NAMALWA (cell line): ENCODE measurements around the gene LMCD1.
"Not testable (repeated sequence)": the region's sequence is repeated elsewhere in the genome, so short reads cannot be mapped to it uniquely, and the experiment has no call there.

Experiments
- DNase-seq: peaks from one replicate; pipeline ENCODE4 v3.0.0-alpha.2; 2015; ENCODE audit warnings: low spot score

Gene LMCD1

GRCh38 chr3:8560366-8561007, 58.9 kb downstream of the LMCD1 start:
- no peak for DNase-seq

- DNase-seq, result no peak
These were observed 59.7 kb downstream of the LMCD1 start for GRCh38 chr3:8561370-8561769.

- no peak for DNase-seq
These were observed 60.5 kb downstream of the LMCD1 start for GRCh38 chr3:8562081-8562595.

GRCh38 chr3:8563146-8563545, 61.5 kb downstream of the LMCD1 start:
- no peak for DNase-seq

- no peak for DNase-seq
These were observed 62.0 kb downstream of the LMCD1 start for GRCh38 chr3:8563597-8563996.

GRCh38 chr3:8565376-8565775, 63.8 kb downstream of the LMCD1 start:
- no peak for DNase-seq

- no peak for DNase-seq
These were observed 66.4 kb downstream of the LMCD1 start for GRCh38 chr3:8567784-8568575.

GRCh38 chr3:8571256-8571655, 69.6 kb downstream of the LMCD1 start:
- no peak for DNase-seq

DNA sequence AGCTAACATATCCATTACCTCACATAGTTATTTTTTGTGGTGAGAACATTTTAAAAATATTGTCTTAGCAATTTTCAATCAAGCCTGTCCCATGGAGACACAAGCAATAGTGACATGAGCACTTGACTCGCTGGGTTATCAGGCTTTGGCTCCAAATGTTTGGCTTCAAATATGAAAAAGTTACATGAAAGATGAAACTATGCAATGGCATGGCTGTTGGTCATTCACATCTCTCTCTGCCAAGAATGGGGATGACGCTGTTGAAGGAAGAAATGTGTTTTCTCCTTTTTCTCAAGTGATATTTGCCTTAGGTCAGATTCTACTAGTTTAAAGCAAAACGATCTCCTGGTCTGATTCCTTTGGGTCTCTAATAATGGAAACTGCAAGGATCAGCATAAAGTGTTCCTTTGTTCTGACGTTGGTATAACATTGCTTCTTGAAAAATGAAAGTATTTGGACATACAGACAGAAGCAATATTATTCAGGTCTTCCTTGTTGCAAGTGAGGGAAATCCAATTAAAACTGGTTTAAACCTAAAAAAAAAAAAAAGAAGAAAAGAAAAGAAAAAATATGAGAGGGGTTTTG, 71.8 kb downstream of the LMCD1 start:
- DNase-seq, result no peak

DNA sequence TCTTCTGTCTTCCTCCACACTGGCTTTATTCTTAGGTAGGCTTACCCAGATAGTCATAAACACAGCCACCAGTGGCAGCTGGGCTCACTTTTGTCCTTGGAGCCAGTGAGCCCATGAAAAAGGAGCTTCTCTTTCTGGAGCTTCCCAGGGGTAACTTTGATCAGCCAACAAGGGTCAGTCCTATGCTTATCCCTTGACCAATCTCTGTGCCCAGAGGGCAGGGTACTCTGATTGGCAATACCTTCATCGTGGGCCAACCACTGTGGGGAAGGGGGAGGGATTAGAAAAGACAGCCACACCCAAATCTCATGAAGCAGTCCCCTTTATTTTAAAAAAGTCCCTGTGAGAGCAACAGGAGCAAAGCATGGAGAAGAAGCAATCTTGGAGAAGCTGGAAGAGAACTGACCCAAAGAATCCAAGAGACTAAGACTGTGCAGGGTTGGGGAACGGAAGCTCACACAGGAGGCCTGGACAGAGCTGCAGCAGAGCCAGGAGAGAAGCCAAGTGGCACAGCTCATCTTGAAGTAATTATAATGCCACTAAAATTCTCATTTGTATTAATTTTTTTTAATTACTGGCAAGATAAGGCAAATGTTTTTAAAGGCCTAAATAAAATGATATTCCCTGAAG, 72.5 kb downstream of the LMCD1 start:
- DNase-seq, result no peak

GRCh38 chr3:8574670-8575322, 73.2 kb downstream of the LMCD1 start:
- no peak for DNase-seq

DNA sequence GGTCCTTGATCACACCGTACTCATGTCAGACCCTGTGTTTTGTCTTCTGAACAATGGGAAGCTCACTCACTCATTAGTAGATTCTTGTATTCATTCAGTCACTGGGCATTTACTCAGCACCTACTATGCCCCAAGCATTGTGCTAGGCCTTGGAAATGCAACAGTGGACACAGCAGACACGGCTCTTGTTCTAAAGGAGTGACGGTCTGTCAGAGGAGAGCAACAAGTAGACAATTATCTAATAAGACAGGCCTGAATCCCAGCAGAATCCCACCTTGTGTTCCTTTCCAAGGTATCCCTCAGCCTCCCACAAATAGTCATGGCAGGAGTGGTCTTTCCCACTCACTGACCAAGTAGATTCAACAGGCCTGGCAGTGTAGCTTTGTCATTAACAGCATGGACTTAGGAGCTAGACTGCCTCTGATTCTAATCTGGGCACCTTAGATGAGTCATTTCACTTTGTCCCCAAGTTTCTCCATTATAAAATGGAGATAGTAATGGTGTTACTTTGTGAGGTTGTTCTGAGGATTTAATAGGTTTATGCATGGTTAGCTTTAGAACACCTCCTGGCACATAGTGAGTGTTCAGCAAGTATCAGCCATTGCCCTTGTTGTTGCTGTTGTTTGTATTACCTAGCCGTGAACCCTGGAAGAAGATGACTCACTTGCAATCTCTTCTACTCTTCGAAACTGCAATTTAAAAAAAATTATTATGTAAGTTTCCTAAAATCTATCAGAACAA, 73.9 kb downstream of the LMCD1 start:
- DNase-seq, result no peak

DNA sequence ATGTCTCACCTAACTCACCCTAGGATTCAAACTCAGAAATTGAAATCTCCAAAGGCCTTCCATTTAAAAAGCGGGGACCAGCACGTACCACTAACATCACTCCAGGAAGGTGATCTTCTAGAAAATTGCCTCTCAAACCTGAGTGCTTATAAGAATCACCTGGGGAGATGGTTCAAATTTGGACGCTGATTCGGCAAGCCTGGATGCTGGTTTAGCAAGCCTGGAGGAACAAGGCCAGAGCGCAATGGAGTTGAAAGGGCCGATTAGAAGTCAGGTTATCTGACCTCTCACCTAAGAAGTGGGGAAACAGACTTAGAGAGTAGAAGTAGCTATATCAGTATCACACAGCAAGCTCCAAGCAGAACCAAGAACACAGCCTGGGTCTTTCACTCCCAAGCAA, 74.8 kb downstream of the LMCD1 start:
- no peak for DNase-seq

DNA sequence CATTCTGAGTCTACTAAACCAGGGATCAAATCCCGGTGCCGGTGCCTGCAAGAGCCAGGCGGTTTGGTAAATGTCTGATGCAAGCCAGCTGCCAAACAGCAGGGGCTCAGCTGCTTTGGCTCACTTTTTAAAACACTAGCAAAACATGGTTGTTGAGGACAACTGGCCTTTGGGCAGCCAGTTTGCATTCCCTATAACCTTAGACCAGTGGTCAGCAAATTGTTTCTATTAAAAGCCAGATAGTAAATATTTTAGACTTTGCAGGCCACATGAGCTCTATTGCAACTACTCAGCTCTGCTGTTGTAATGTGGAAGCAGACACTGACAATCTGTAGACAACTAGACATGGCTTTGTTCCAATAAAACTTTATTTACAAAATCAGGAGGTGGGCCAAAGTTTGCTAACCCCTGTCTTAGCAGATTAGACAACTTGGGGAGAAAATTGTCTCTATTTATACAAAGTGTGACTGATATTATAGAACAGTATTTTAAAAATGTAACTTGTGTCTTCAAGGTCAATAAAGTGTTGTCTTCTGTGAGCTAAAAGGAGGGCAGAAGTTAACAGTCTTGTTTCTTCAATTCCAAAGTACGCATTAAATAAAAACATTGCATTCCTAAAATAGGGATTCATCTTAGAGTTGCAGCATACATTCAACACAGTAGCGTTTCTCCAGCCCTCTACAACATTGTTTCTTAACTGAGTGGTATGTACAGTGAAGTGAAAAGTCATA, 75.4 kb downstream of the LMCD1 start:
- no peak for DNase-seq

DNA sequence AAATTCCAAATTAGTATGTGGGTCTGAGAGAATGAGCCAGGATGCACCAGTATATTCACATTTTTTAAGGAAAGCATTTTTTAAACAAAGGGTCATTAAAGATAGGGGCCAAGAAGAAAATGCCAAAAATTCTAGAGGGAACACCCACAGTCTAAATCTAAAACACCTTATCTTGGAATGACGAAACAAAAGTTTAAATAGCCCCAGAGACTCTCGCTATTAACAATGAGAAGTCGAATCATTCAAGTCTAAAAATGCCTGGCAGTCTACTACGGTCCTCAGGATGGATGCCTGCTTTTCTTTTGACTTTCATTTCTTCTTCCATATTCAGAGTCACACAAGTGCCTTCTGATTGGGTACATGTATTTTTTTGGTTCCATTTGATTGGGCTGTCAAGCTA, 76.7 kb downstream of the LMCD1 start:
- no peak for DNase-seq

- DNase-seq, result no peak
These were observed 77.5 kb downstream of the LMCD1 start for GRCh38 chr3:8579096-8579495.

DNA sequence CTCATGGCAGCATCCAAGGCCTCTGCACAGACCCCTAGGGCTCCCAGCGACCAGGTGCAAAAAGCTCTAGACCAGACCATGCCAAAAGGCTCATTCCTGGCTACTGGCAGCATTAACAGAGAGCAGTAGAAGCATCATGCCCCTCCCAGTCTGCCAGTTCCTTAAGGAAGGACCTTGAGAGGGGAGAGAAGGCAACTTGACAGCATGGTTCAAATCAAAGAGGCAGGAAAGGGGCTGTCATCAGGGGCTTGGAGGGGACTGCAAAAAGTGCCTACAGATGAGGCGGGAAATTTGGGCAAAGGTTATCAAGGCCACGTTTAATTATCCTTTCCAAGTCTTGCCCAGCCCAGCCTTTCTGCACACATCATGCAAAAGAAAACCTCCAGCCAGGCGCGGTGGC, 78.3 kb downstream of the LMCD1 start:
- DNase-seq, result no peak

DNA sequence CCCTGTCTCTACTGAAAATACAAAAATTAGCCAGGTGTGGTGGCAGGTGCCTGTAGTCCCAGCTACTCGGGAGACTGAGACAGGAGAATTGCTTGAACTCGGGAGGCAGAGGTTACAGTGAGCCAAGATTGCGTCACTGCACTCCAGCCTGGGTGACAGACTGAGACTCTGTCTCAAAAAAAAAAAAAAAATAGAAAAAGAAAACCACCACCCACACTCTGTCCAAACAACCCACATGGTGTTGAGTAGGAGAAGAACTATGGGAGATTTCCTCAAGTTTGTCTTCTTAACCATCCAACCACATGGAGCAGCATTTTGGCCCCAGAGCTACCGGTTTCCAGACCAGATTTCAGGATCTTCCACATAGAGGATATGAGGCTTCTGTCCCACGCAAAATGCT, 78.8 kb downstream of the LMCD1 start:
- not testable (repeated sequence) for DNase-seq

DNA sequence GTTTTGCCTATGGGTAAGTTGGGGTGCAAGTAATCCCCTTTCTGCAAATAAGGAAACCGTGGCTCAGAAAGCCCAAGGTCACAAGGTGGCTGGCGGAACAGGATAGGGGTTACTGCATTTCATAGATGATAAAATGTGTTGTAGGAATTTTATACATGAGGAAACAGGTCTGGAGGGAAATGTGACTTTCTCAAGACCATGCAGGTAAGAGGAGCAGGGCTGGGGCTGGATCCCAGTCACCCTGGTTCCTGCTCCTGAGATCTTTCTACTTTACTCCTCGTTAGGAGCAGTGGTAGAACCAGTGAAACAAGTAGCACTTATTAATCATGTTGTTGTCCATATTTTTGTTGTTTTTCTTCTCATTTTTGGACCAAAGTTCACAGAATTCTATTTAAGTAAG, 79.8 kb downstream of the LMCD1 start:
- no peak for DNase-seq

- no peak for DNase-seq
These were observed 80.3 kb downstream of the LMCD1 start for GRCh38 chr3:8581806-8582445.
